GM18907 (cell line): ENCODE data around the gene LHPP.
"Not testable (repeated sequence)": the region's sequence is repeated elsewhere in the genome, so short reads cannot be mapped to it uniquely, and the experiment has no call there.

Source experiments
- ATAC-seq: cut with Tn5 transposase; IDR thresholded peaks from one replicate; pipeline ENCODE4 v1.9.1; 2021; ENCODE audit warnings: mild to moderate bottlenecking, moderate library complexity; ENCODE audit not compliant: unreplicated experiment

LHPP gene

GRCh38 chr10:124549171-124549570, 87.5 kb downstream of the LHPP start:
- not testable (repeated sequence) for ATAC-seq

- no peak for ATAC-seq
Observed at GRCh38 chr10:124550293-124551034, 88.8 kb downstream of the LHPP start.

- no peak for ATAC-seq
Observed at GRCh38 chr10:124551097-124551496, 89.5 kb downstream of the LHPP start.

- no peak for ATAC-seq
Observed at GRCh38 chr10:124551755-124552154, 90.1 kb downstream of the LHPP start.

GRCh38 chr10:124552691-124553276, 91.2 kb downstream of the LHPP start:
- no peak for ATAC-seq

- no peak for ATAC-seq
Observed at GRCh38 chr10:124554085-124554858, 92.6 kb downstream of the LHPP start.

- no peak for ATAC-seq
Observed at GRCh38 chr10:124557167-124557566, 95.5 kb downstream of the LHPP start.

- ATAC-seq = no peak
Observed at GRCh38 chr10:124557648-124558338, 96.2 kb downstream of the LHPP start.

GRCh38 chr10:124558339-124559321, 97.0 kb downstream of the LHPP start:
- no peak for ATAC-seq

GRCh38 chr10:124559372-124560132, 97.9 kb downstream of the LHPP start:
- ATAC-seq = no peak

GRCh38 chr10:124560377-124561105, 98.9 kb downstream of the LHPP start:
- ATAC-seq = no peak

GRCh38 chr10:124561206-124561605, 99.6 kb downstream of the LHPP start:
- ATAC-seq = no peak

GRCh38 chr10:124562425-124563060, 100.9 kb downstream of the LHPP start:
- ATAC-seq = no peak

GRCh38 chr10:124563320-124564040, 101.9 kb downstream of the LHPP start:
- no peak for ATAC-seq

- ATAC-seq = no peak
Observed at GRCh38 chr10:124564881-124565280, 103.3 kb downstream of the LHPP start.

- no peak for ATAC-seq
Observed at GRCh38 chr10:124565565-124566221, 104.1 kb downstream of the LHPP start.
